ENCODE results near the gene ACOXL.

ACOXL gene

DNA sequence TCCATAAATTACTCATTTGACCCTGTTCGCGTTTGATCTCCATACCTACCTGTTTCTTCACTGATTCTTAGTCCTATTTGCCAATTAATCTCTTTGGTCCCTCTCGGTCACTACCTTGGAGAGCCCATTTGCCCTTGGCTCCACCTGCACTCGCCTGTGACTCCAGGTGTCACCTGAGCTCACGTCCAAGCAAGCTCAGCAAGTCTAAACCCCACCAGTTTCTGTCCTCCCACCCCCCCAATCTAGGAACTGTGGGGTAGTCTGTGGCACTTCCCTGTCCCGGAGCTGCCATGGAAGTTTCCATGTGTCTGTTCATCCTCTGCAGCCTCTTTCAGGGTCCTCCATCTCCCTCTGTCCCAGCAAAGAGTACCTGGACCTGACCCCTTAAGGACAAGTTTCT is 320.2 kb downstream of the ACOXL start:
- CTCF ChIA-PET = no interaction called here
- no peak for DNase-seq (ENCODE audit: low read depth, low spot score)

DNA sequence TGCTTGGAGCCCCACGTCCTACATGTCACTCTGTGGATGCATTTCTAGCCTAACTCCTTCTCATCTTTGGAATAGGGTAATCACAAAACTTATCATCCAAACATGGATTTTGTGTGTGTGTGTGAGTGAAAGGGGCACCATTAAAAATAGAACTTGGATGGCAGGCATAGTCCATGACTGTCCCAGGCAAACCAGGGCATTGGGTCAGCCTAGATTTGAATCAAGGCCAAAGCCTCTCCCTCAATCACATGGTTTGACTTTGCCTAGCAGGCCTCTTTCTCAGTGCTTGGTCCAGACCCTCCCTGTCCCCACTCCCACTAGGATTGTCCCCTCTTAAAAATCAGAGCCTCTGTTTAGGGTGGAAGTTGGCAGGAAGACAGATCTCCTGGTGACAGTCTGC is 320.9 kb downstream of the ACOXL start:
- no peak for TF ChIP-seq CTCF (IDR thresholded peaks at IDR 0.05; ENCODE audit: insufficient read depth, low read length, missing control alignments)
- ChIA-PET POLR2A (interaction anchor here (0.7 kb wide), 1 partner anchor 119 kb away, joined by 3 read pairs; no protein-coding TSS in a partner anchor), CTCF (no interaction called here)
- H3K4me3 ChIP-seq (ENCODE audit: low read depth, low read length) = no peak overlapping the region
- DNase-seq (ENCODE audit: low read depth, low spot score) = no peak

More for the DNA sequence above, 320.2 kb downstream of the ACOXL start:
- POLR2A ChIA-PET = interaction anchor here (0.6 kb wide), 1 partner anchor 46 kb away, joined by 4 read pairs; no protein-coding TSS in a partner anchor
- no peak for TF ChIP-seq CTCF (IDR thresholded peaks at IDR 0.05; ENCODE audit: insufficient read depth, low read length, missing control alignments)
- no peak overlapping the region for H3K4me3 ChIP-seq (ENCODE audit: low read depth, low read length)

DNA sequence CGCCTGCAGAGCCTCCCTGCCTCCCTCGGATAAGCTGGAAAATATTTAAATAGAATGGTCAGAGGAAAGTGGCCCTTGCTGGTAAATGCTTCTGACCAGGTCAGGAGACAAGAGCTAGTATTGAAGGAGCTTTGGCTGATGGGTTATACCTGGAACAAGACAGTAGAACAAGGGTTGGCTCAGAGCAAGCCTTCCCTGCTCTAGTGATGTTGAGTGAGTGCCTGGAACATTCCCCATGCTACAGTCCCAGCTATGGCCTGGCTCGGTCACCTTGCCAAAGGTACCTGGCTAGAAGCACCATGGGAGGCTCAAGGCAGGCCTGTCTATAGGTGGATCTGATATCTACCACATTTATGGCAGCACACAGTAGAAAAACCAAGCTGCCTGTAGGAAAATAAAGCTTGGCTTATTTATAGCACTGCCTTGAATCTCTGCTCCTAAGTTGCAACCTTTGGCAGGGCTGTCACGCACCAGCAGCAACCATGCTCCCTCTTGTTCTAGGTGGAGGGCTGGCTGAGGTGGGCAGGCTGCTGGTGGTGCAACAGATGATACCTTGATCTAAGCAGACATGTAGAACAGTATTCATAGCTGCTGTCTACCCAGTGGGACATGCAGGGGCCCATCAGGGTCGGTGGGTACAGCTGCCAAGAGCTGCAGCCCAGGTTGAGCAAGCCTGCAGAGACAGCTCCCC is 321.6 kb downstream of the ACOXL start:
- POLR2A ChIA-PET = interaction anchor here (0.7 kb wide), 1 partner anchor 120 kb away, joined by 3 read pairs; no protein-coding TSS in a partner anchor
- no peak for DNase-seq (ENCODE audit: low read depth, low spot score)
- no peak overlapping the region for H3K4me3 ChIP-seq (ENCODE audit: low read depth, low read length)
- no peak for TF ChIP-seq CTCF (IDR thresholded peaks at IDR 0.05; ENCODE audit: insufficient read depth, low read length, missing control alignments)
- CTCF ChIA-PET = no interaction called here

- ChIA-PET CTCF (no interaction called here), POLR2A (no interaction called here)
- DNase-seq (ENCODE audit: low read depth, low spot score) = no peak
- TF ChIP-seq CTCF (IDR thresholded peaks at IDR 0.05; ENCODE audit: insufficient read depth, low read length, missing control alignments) = no peak
- no peak overlapping the region for H3K4me3 ChIP-seq (ENCODE audit: low read depth, low read length)
Measured at GRCh38 chr2:111054791-111055691, 322.7 kb downstream of the ACOXL start.

GRCh38 chr2:111055735-111056134 is 323.4 kb downstream of the ACOXL start:
- TF ChIP-seq CTCF (IDR thresholded peaks at IDR 0.05; ENCODE audit: insufficient read depth, low read length, missing control alignments) = no peak
- DNase-seq (ENCODE audit: low read depth, low spot score) = no peak
- CTCF ChIA-PET = no interaction called here
- H3K4me3 ChIP-seq (ENCODE audit: low read depth, low read length) = no peak overlapping the region
- POLR2A ChIA-PET = no interaction called here

GRCh38 chr2:111057045-111057444 is 324.7 kb downstream of the ACOXL start:
- H3K4me3 ChIP-seq (ENCODE audit: low read depth, low read length) = no peak overlapping the region
- no peak for DNase-seq (ENCODE audit: low read depth, low spot score)
- POLR2A ChIA-PET = no interaction called here
- no peak for TF ChIP-seq CTCF (IDR thresholded peaks at IDR 0.05; ENCODE audit: insufficient read depth, low read length, missing control alignments)
- CTCF ChIA-PET = no interaction called here

Data from AG04449 (cell line).